ENCODE measurements around the gene PDE11A.

DNA sequence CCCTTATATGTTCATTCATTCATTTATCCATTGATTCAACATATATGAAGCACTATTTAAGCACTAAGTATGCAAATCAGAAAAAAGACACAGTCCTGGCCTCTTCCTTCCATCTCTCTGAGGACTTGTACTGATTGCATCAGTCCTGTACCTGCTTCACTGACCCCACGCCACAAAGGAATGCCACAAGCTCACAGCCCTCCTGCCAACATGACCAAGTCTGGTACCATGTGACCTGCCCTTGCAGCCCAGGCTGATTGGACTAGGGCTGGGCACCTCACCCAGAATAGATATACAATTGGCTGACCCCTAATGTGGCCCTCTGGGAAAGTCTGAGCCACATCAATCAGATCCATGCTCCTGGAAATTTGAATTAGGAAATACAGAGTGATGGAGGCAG is 483.4 kb downstream of the PDE11A start:
- no peak for TF ChIP-seq POLR2A (IDR thresholded peaks at IDR 0.05)
- TF ChIP-seq, protein P1, sequence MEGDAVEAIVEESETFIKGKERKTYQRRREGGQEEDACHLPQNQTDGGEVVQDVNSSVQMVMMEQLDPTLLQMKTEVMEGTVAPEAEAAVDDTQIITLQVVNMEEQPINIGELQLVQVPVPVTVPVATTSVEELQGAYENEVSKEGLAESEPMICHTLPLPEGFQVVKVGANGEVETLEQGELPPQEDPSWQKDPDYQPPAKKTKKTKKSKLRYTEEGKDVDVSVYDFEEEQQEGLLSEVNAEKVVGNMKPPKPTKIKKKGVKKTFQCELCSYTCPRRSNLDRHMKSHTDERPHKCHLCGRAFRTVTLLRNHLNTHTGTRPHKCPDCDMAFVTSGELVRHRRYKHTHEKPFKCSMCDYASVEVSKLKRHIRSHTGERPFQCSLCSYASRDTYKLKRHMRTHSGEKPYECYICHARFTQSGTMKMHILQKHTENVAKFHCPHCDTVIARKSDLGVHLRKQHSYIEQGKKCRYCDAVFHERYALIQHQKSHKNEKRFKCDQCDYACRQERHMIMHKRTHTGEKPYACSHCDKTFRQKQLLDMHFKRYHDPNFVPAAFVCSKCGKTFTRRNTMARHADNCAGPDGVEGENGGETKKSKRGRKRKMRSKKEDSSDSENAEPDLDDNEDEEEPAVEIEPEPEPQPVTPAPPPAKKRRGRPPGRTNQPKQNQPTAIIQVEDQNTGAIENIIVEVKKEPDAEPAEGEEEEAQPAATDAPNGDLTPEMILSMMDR (IDR thresholded peaks at IDR 0.05): no peak

Data from adrenal gland (tissue), 5 donors.